Right ventricle myocardium inferior (tissue), 1 donor: ENCODE measurements around the gene NR6A1. TPM values are rescaled to one million over a fixed set of nuclear protein-coding genes. Genes with fewer than 3 reads are reported as not detected.

Experiments used
- ATAC-seq: fragments of 200-7000 bp; cut with Tn5 transposase; one replicate; pipeline ENCODE4 v1.9.1; 2020; ENCODE audit warnings: mild to moderate bottlenecking, moderate library complexity
- DNase-seq: peaks from one replicate; pipeline ENCODE4 v3.0.0; 2021; ENCODE audit errors: missing footprints
- intact Hi-C: fragments of 100-400 bp; cut with DNase I; formaldehyde crosslinking; loops from one replicate; pipeline ENCODE4 v1.11.0; 2022
- total RNA-seq: library from RNA; stranded (reverse); fragmentation: NEBNext Ultra II Directional; extraction: Animal tissue kit (Norgen Biotek cat#: 25700); gene quantifications from one replicate; pipeline ENCODE4 v1.2.1, GENCODE V29; 2021
- donor health status: DM: no; HTN: yes; CAD: no; lungs with severe emphysema.

NR6A1 gene
- total RNA-seq, 1 donor from 2014 or later = 1.2 TPM

- ATAC-seq = no peak
- intact Hi-C loops = no loop called here
- DNase-seq = no peak
Measured at GRCh38 chr9:124766815-124767554, 4.1 kb downstream of the NR6A1 start.

GRCh38 chr9:124766326-124766725, 4.8 kb downstream of the NR6A1 start:
- intact Hi-C loops = no loop called here
- no peak for DNase-seq

GRCh38 chr9:124765439-124765835, 5.7 kb downstream of the NR6A1 start:
- no peak for DNase-seq
- ATAC-seq = no peak
- intact Hi-C loops = no loop called here

More at GRCh38 chr9:124766326-124766725, 4.8 kb downstream of the NR6A1 start:
- ATAC-seq = no peak

- intact Hi-C loops = no loop called here
- ATAC-seq (no peak), DNase-seq (no peak)
Measured at GRCh38 chr9:124764774-124765438, 6.2 kb downstream of the NR6A1 start.

GRCh38 chr9:124762633-124763032, 8.5 kb downstream of the NR6A1 start:
- ATAC-seq (no peak), DNase-seq (no peak)
- intact Hi-C loops = no loop called here

- ATAC-seq (no peak), DNase-seq (no peak)
- intact Hi-C loops = no loop called here
Measured at GRCh38 chr9:124761710-124762109, 9.4 kb downstream of the NR6A1 start.

GRCh38 chr9:124761196-124761595, 9.9 kb downstream of the NR6A1 start:
- DNase-seq (no peak), ATAC-seq (no peak)
- intact Hi-C loops = no loop called here

- DNase-seq = no peak
- no peak for ATAC-seq
- intact Hi-C loops = no loop called here
Measured at GRCh38 chr9:124760719-124761118, 10.4 kb downstream of the NR6A1 start.

GRCh38 chr9:124759327-124759726, 11.8 kb downstream of the NR6A1 start:
- intact Hi-C loops = no loop called here
- ATAC-seq = no peak
- no peak for DNase-seq

GRCh38 chr9:124758691-124759090, 12.4 kb downstream of the NR6A1 start:
- ATAC-seq (no peak), DNase-seq (no peak)
- intact Hi-C loops = no loop called here

GRCh38 chr9:124758061-124758460, 13.1 kb downstream of the NR6A1 start:
- DNase-seq (no peak), ATAC-seq (no peak)
- intact Hi-C loops = no loop called here

GRCh38 chr9:124757616-124758015, 13.5 kb downstream of the NR6A1 start:
- ATAC-seq = no peak
- intact Hi-C loops = no loop called here
- DNase-seq = no peak

GRCh38 chr9:124756011-124756410, 15.1 kb downstream of the NR6A1 start:
- intact Hi-C loops = no loop called here
- ATAC-seq = no peak
- no peak for DNase-seq

- ATAC-seq = no peak
- intact Hi-C loops = no loop called here
- DNase-seq = no peak
Measured at GRCh38 chr9:124755061-124755460, 16.1 kb downstream of the NR6A1 start.

GRCh38 chr9:124754289-124754688, 16.8 kb downstream of the NR6A1 start:
- DNase-seq (no peak), ATAC-seq (no peak)
- intact Hi-C loops = no loop called here

GRCh38 chr9:124752967-124753366, 18.1 kb downstream of the NR6A1 start:
- DNase-seq (no peak), ATAC-seq (no peak)
- intact Hi-C loops = no loop called here

- intact Hi-C loops = no loop called here
Measured at GRCh38 chr9:124749781-124750180, 21.3 kb downstream of the NR6A1 start.

GRCh38 chr9:124749284-124749683, 21.8 kb downstream of the NR6A1 start:
- intact Hi-C loops = no loop called here
- ATAC-seq = no peak
- DNase-seq = no peak

More at GRCh38 chr9:124749781-124750180, 21.3 kb downstream of the NR6A1 start:
- DNase-seq = no peak
- no peak for ATAC-seq

GRCh38 chr9:124747065-124747464, 24.0 kb downstream of the NR6A1 start:
- no peak for ATAC-seq
- intact Hi-C loops = no loop called here
- DNase-seq = no peak

- intact Hi-C loops = no loop called here
Measured at GRCh38 chr9:124743686-124744348, 27.3 kb downstream of the NR6A1 start.

More at GRCh38 chr9:124743686-124744348, 27.3 kb downstream of the NR6A1 start:
- DNase-seq (no peak), ATAC-seq (no peak)
